Kidney epithelial cell (primary cell): ENCODE data around the gene RTP5. TPM values are rescaled to one million over a fixed set of nuclear protein-coding genes. Genes with fewer than 3 reads are reported as not detected.
A peak's percentile ranks its signal among the peaks of the same experiment; 100 is the strongest.

Experiments
- DNase-seq: peaks from one replicate; pipeline ENCODE4 v3.0.0-alpha.2; 2010; ENCODE audit warnings: low read depth
- H3K27me3 ChIP-seq: 2 replicates; pipeline ENCODE4 v1.6.0; 2011; ENCODE audit warnings: low read length; ENCODE audit not compliant: control insufficient read depth, insufficient read depth
- H3K36me3 ChIP-seq: 2 replicates; pipeline ENCODE4 v1.5.1; 2011; ENCODE audit warnings: low read length; ENCODE audit not compliant: control insufficient read depth, insufficient read depth
- H3K4me3 ChIP-seq: 2 replicates; pipeline ENCODE4 v1.5.1; 2011; ENCODE audit warnings: low read depth, mild to moderate bottlenecking, control low read depth, low read length
- CTCF ChIP-seq: IDR thresholded peaks from 2 replicates; pipeline ENCODE4 v1.5.1; 2011; ENCODE audit warnings: mild to moderate bottlenecking, moderate library complexity, low read length, control low read depth, inconsistent platforms; ENCODE audit not compliant: insufficient read depth, poor library complexity, severe bottlenecking
- total RNA-seq: library from RNA; depleted of rRNA; stranded (reverse); fragments of >200 nt; gene quantifications from 2 replicates; pipeline ENCODE4 v1.2.3, GENCODE V29; 2015

RTP5 gene
- total RNA-seq, 1 donor from 2014 or later, result not detected

- DNase-seq, result no peak
- Histone ChIP-seq H3K36me3 (no peaks in the 10 kb centered on the region), H3K4me3 (no peak overlapping the region), H3K27me3 (no peaks in the 10 kb centered on the region)
- no peak for TF ChIP-seq CTCF
Observed at GRCh38 chr2:241877197-241877685, 7.7 kb downstream of the RTP5 start.

DNA sequence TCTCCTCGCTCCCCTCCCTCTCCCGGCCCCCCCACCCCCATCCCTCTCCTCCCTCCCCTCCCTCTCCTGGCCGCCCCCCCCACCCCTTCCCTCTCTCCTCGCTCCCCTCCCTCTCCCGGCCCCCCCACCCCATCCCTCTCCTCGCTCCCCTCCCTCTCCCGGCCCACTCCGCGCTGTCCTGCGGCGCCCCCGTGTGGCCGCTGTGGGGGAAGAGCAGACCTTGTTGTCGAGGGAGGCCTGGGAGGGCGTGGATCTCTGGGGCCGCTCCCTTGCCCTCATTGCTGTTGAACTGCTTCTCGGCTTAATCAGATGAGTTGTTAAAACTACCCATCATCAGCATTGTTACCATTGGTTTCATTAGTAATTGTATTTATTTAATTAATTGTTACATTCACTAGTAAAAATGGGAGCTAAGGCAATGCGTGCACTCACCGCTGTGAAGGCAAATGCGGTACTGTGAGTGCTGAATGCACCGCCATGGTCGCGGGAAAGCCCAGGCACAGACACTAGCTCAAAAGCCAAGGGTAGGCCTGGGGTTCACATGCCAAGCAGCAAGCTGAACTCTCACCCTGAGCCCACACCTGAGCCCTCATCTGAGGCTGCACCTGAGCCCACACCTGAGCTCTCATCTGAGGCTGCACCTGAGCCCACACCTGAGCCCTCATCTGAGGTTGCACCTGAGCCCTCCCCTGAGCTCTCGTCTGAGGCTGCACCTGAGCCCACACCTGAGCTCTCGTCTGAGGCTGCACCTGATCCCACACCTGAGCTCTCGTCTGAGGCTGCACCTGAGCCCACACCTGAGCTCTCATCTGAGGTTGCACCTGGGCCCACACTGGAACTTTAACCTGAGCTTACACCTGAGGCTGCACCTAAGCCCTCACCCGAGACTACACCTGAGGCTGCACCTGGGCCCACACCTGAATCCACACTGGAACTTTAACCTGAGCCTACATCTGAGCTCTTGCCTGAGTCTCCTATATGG, 8.8 kb downstream of the RTP5 start:
- H3K36me3 ChIP-seq, result no peaks in the 10 kb centered on the region
- no peak overlapping the region for H3K4me3 ChIP-seq
- peak; percentile 73 for TF ChIP-seq CTCF
- no peaks in the 10 kb centered on the region for H3K27me3 ChIP-seq
- no peak for DNase-seq

- no peaks in the 10 kb centered on the region for H3K36me3 ChIP-seq
- no peaks in the 10 kb centered on the region for H3K27me3 ChIP-seq
- H3K4me3 ChIP-seq, result no peak overlapping the region
- no peak for DNase-seq
- TF ChIP-seq CTCF, result no peak
Observed at GRCh38 chr2:241879326-241879725, 9.8 kb downstream of the RTP5 start.

GRCh38 chr2:241880311-241881073, 11.0 kb downstream of the RTP5 start:
- H3K27me3 ChIP-seq, result no peaks in the 10 kb centered on the region
- H3K36me3 ChIP-seq, result no peaks in the 10 kb centered on the region
- DNase-seq, result no peak
- peak overlapping the region; percentile 66 for H3K4me3 ChIP-seq
- TF ChIP-seq CTCF, result no peak

- Histone ChIP-seq H3K4me3 (peak overlapping the region; percentile 18), H3K27me3 (no peaks in the 10 kb centered on the region), H3K36me3 (no peaks in the 10 kb centered on the region)
- no peak for DNase-seq
- TF ChIP-seq CTCF, result no peak
Observed at GRCh38 chr2:241882091-241882625, 12.6 kb downstream of the RTP5 start.
